Activated CD4-positive, alpha-beta T cell treated with anti-CD3 and anti-CD28 coated beads, Interleukin-2, amount 50 U/mL, for 48 hours (primary cell): ENCODE results near the gene KIAA1958.

Experiments used
- DNase-seq, 2 experiments: peaks; one replicate each; pipeline ENCODE4 v3.0.0-alpha.2; 2020

The KIAA1958 gene

GRCh38 chr9:112615584-112616266, 129.1 kb downstream of the KIAA1958 start:
- DNase-seq, result no peak

- DNase-seq, result no peak
Measured at GRCh38 chr9:112617371-112617770, 130.7 kb downstream of the KIAA1958 start.

- no peak for DNase-seq
Measured at GRCh38 chr9:112618385-112619009, 131.9 kb downstream of the KIAA1958 start.

GRCh38 chr9:112620388-112620787, 133.8 kb downstream of the KIAA1958 start:
- no peak for DNase-seq

GRCh38 chr9:112621018-112621655, 134.5 kb downstream of the KIAA1958 start:
- DNase-seq, result no peak

GRCh38 chr9:112623198-112623597, 136.6 kb downstream of the KIAA1958 start:
- DNase-seq, result no peak

- DNase-seq, result no peak
Measured at GRCh38 chr9:112624711-112625707, 138.4 kb downstream of the KIAA1958 start.

- DNase-seq, result no peak
Measured at GRCh38 chr9:112629671-112630485, 143.3 kb downstream of the KIAA1958 start.

- no peak for DNase-seq
Measured at GRCh38 chr9:112631313-112632070, 144.9 kb downstream of the KIAA1958 start.

- no peak for DNase-seq
Measured at GRCh38 chr9:112640311-112640710, 153.7 kb downstream of the KIAA1958 start.

- no peak for DNase-seq
Measured at GRCh38 chr9:112642126-112642525, 155.5 kb downstream of the KIAA1958 start.

GRCh38 chr9:112647596-112647995, 161.0 kb downstream of the KIAA1958 start:
- no peak for DNase-seq

- no peak for DNase-seq
Measured at GRCh38 chr9:112648624-112649023, 162.0 kb downstream of the KIAA1958 start.

- DNase-seq, result no peak
Measured at GRCh38 chr9:112654282-112654681, 167.7 kb downstream of the KIAA1958 start.

- no peak for DNase-seq
Measured at GRCh38 chr9:112655668-112656067, 169.0 kb downstream of the KIAA1958 start.

GRCh38 chr9:112659906-112660305, 173.3 kb downstream of the KIAA1958 start:
- DNase-seq, result no peak

- no peak for DNase-seq
Measured at GRCh38 chr9:112663681-112664080, 177.1 kb downstream of the KIAA1958 start.

- DNase-seq, result no peak
Measured at GRCh38 chr9:112664531-112664930, 177.9 kb downstream of the KIAA1958 start.

GRCh38 chr9:112665347-112665746, 178.7 kb downstream of the KIAA1958 start:
- DNase-seq, result no peak

- DNase-seq, result no peak
Measured at GRCh38 chr9:112669326-112669725, 182.7 kb downstream of the KIAA1958 start.

- no peak for DNase-seq
Measured at GRCh38 chr9:112670991-112671625, 184.5 kb downstream of the KIAA1958 start.
